ENCODE measurements around the gene PIK3R1. TPM values are rescaled to one million over a fixed set of nuclear protein-coding genes. Genes with fewer than 3 reads are reported as not detected.

Gene PIK3R1
- total and polyA plus RNA-seq, 2 of the 4 experiments (the other 2 are of a cell fraction) = 2.4 to 9.3 TPM

DNA sequence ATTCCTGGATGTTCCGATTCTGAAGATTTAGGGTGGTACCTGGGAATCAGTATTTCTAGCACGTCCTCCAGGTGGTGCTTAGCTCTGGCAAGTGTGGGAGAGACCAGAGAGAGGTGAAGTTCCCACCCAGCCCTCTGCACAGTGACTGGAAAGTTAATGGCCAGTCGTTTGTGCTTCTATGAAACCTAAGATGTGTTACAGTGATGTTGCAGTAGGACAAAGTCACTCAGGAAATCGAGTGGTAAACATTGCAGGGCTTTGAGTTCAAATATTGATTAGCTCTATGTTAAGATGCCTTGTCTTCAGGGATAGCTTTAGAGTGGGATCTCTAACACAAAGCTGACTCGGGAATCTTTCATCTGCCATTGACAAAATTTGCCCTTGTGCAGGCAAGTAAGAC, 55.6 kb downstream of the PIK3R1 start:
- DNase-seq (no peak), ATAC-seq (ENCODE audit: low read depth) (no peak)
- H4K5ac ChIP-seq (ENCODE audit: low read depth, low read length) = peak overlapping the region; percentile 63
- H4K91ac ChIP-seq (ENCODE audit: insufficient read depth, low read depth, low read length) = peak overlapping the region; percentile 0; the same call in 1 of the 2 replicates
- H3K4me3 ChIP-seq (ENCODE audit: insufficient read depth, low read depth, low read length) = no peak overlapping the region
- no peak overlapping the region for H3K27ac ChIP-seq (ENCODE audit: insufficient read depth, low read length)
- H2BK5ac ChIP-seq (ENCODE audit: low read depth, low read length, poor library complexity, severe bottlenecking) = no peak overlapping the region
- peaks cover 1% of the 10 kb centered on the region; the same call in 1 of the 2 replicates for H3K36me3 ChIP-seq (ENCODE audit: control insufficient read depth, insufficient read depth, low read length)
- H2BK120ac ChIP-seq (ENCODE audit: low read depth, low read length) = no peak overlapping the region
- no peak overlapping the region for H3K18ac ChIP-seq (ENCODE audit: low read depth, low read length)
- TF ChIP-seq CHD1 (IDR thresholded peaks at IDR 0.05; ENCODE audit: low read depth, low read length) (no peak), NFE2L2 (IDR thresholded peaks at IDR 0.05; ENCODE audit: low read depth, low read length) (no peak), SMC3 (IDR thresholded peaks at IDR 0.05; ENCODE audit: low read depth, low read length) (no peak)
- TF ChIP-seq, protein P1, sequence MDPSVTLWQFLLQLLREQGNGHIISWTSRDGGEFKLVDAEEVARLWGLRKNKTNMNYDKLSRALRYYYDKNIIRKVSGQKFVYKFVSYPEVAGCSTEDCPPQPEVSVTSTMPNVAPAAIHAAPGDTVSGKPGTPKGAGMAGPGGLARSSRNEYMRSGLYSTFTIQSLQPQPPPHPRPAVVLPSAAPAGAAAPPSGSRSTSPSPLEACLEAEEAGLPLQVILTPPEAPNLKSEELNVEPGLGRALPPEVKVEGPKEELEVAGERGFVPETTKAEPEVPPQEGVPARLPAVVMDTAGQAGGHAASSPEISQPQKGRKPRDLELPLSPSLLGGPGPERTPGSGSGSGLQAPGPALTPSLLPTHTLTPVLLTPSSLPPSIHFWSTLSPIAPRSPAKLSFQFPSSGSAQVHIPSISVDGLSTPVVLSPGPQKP (IDR thresholded peaks at IDR 0.05; ENCODE audit: borderline replicate concordance, low read depth, low read length) = no peak
- TF ChIP-seq, protein P2, sequence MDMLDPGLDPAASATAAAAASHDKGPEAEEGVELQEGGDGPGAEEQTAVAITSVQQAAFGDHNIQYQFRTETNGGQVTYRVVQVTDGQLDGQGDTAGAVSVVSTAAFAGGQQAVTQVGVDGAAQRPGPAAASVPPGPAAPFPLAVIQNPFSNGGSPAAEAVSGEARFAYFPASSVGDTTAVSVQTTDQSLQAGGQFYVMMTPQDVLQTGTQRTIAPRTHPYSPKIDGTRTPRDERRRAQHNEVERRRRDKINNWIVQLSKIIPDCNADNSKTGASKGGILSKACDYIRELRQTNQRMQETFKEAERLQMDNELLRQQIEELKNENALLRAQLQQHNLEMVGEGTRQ (IDR thresholded peaks at IDR 0.05; ENCODE audit: low read depth, low read length) = no peak
- 0 out of 2 replicates have a peak, but pooled peaks cover 3% of the 10 kb centered on the region for H3K9me1 ChIP-seq (ENCODE audit: insufficient read depth, low read length)
- WGBS, 2 experiments (ENCODE audit: extremely low coverage in 2 of 2, insufficient read length in 1 of 2) = 0% methylated on average over 1 of the region's 5 CpGs; no CpG with 5 or more reads in 1 of the 2 experiments
- in situ Hi-C loops (cut with MboI; ENCODE audit: low sequenced_read_pairs) (loop anchor here (25.0 kb wide), 1 partner anchor 1459 kb away; no protein-coding TSS in a partner anchor), intact Hi-C loops (cut with micrococcal nuclease) (no loop called here), dilution Hi-C loops (cut with HindIII; ENCODE audit: low sequenced_read_pairs, unreplicated experiment) (no loop called here)
- H2AFZ ChIP-seq (replicated peaks; ENCODE audit: low read length, poor library complexity) = no peak overlapping the region
- no peaks in the 10 kb centered on the region for H4K20me1 ChIP-seq (ENCODE audit: insufficient read depth, low read length)
- H3K23ac ChIP-seq (ENCODE audit: low read depth, low read length) = no peak overlapping the region
- H3K4ac ChIP-seq (ENCODE audit: low read depth, low read length) = no peak overlapping the region
- peaks cover 2% of the 10 kb centered on the region; the same call in 1 of the 2 replicates for H3K4me1 ChIP-seq (ENCODE audit: control insufficient read depth, insufficient read depth, low read length)
- no peak overlapping the region for H3K14ac ChIP-seq (replicated peaks; ENCODE audit: low read depth, low read length)
- peak overlapping the region in 1 of 2 experiments; percentile 21; a peak in 1 of 4 replicates for H4K8ac ChIP-seq (ENCODE audit: low read depth in 2 of 2, low read length in 2 of 2)
- H2AK9ac ChIP-seq (replicated peaks; ENCODE audit: low read depth, low read length, poor library complexity) = no peak overlapping the region
- H3K79me1 ChIP-seq (ENCODE audit: low read depth in 1 of 2, low read length in 2 of 2) = peaks cover 9 to 14% of the 10 kb centered on the region in 2 experiments; a peak in 3 of 4 replicates
- ChIA-PET POLR2A (ENCODE audit: unreplicated experiment) (no interaction called here), CTCF (interaction anchor here (0.6 to 1.3 kb wide), 3 partner anchors 12 to 1172 kb away, joined by 3 to 5 read pairs (median 4); no protein-coding TSS in a partner anchor)
- H3K27me3 ChIP-seq (ENCODE audit: control insufficient read depth, insufficient read depth, low read length) = no peaks in the 10 kb centered on the region
- no TSS peak for BruUV-seq (replicated peaks)
- no peak overlapping the region for H2BK20ac ChIP-seq (ENCODE audit: low read depth, low read length)
- no peak overlapping the region for H3K4me2 ChIP-seq (ENCODE audit: low read depth, low read length)
- no peak overlapping the region for H3K9ac ChIP-seq (ENCODE audit: low read depth, low read length)
- H2BK15ac ChIP-seq (ENCODE audit: low read depth, low read length) = no peak overlapping the region
- no peak overlapping the region for H3K56ac ChIP-seq (ENCODE audit: extremely low read depth, insufficient read depth, low read length)
- no peaks in the 10 kb centered on the region for H3K9me3 ChIP-seq (ENCODE audit: control insufficient read depth, insufficient read depth, low read length)
- no peak overlapping the region for H2AK5ac ChIP-seq (ENCODE audit: low read depth, low read length)
